ENCODE results near the gene NOD2.
A peak's percentile ranks its signal among the peaks of the same experiment; 100 is the strongest.

The NOD2 gene

GRCh38 chr16:50741225-50741780, 47.9 kb downstream of the NOD2 start:
- DNase-seq (ENCODE audit: low read depth in 2 of 3, low spot score in 2 of 3) = no peak

GRCh38 chr16:50741781-50742575, 48.6 kb downstream of the NOD2 start, which contains the start of gene CYLD:
Gene CYLD, plus strand, starts transcription at chr16:50742086. Its CDS starts 7,613 bp downstream, at chr16:50749699.
- peak; percentile 91 to 99 (median 92) for DNase-seq (ENCODE audit: low read depth in 2 of 3, low spot score in 2 of 3)

- no peak for DNase-seq (ENCODE audit: low read depth in 2 of 3, low spot score in 2 of 3)
Measured at GRCh38 chr16:50742576-50743200, 49.3 kb downstream of the NOD2 start.

GRCh38 chr16:50743581-50744225, 50.3 kb downstream of the NOD2 start:
- DNase-seq (ENCODE audit: low read depth in 2 of 3, low spot score in 2 of 3) = no peak

- DNase-seq (ENCODE audit: low read depth in 2 of 3, low spot score in 2 of 3) = no peak
Measured at GRCh38 chr16:50744881-50745280, 51.5 kb downstream of the NOD2 start.

- no peak for DNase-seq (ENCODE audit: low read depth in 2 of 3, low spot score in 2 of 3)
Measured at GRCh38 chr16:50745940-50746339, 52.5 kb downstream of the NOD2 start.

- DNase-seq (ENCODE audit: low read depth in 2 of 3, low spot score in 2 of 3) = no peak
Measured at GRCh38 chr16:50747207-50747956, 54.0 kb downstream of the NOD2 start.

- no peak for DNase-seq (ENCODE audit: low read depth in 2 of 3, low spot score in 2 of 3)
Measured at GRCh38 chr16:50751528-50751927, 58.1 kb downstream of the NOD2 start.

- no peak for DNase-seq (ENCODE audit: low read depth in 2 of 3, low spot score in 2 of 3)
Measured at GRCh38 chr16:50752471-50753235, 59.2 kb downstream of the NOD2 start.

GRCh38 chr16:50756473-50756872, 63.1 kb downstream of the NOD2 start:
- DNase-seq (ENCODE audit: low read depth in 2 of 3, low spot score in 2 of 3) = no peak

- DNase-seq (ENCODE audit: low read depth in 2 of 3, low spot score in 2 of 3) = no peak
Measured at GRCh38 chr16:50761267-50761666, 67.9 kb downstream of the NOD2 start.

- DNase-seq (ENCODE audit: low read depth in 2 of 3, low spot score in 2 of 3) = no peak
Measured at GRCh38 chr16:50762241-50762640, 68.8 kb downstream of the NOD2 start.

GRCh38 chr16:50763211-50763610, 69.8 kb downstream of the NOD2 start:
- no peak for DNase-seq (ENCODE audit: low read depth in 2 of 3, low spot score in 2 of 3)

GRCh38 chr16:50765260-50765659, 71.9 kb downstream of the NOD2 start:
- DNase-seq (ENCODE audit: low read depth in 2 of 3, low spot score in 2 of 3) = no peak

- DNase-seq (ENCODE audit: low read depth in 2 of 3, low spot score in 2 of 3) = no peak
Measured at GRCh38 chr16:50765861-50766260, 72.5 kb downstream of the NOD2 start.

GRCh38 chr16:50767197-50767596, 73.8 kb downstream of the NOD2 start:
- no peak for DNase-seq (ENCODE audit: low read depth in 2 of 3, low spot score in 2 of 3)

GRCh38 chr16:50771366-50771765, 78.0 kb downstream of the NOD2 start:
- DNase-seq (ENCODE audit: low read depth in 2 of 3, low spot score in 2 of 3) = no peak

- DNase-seq (ENCODE audit: low read depth in 2 of 3, low spot score in 2 of 3) = no peak
Measured at GRCh38 chr16:50774405-50774804, 81.0 kb downstream of the NOD2 start.

- no peak for DNase-seq (ENCODE audit: low read depth in 2 of 3, low spot score in 2 of 3)
Measured at GRCh38 chr16:50774960-50775359, 81.6 kb downstream of the NOD2 start.

GRCh38 chr16:50776037-50776436, 82.6 kb downstream of the NOD2 start:
- DNase-seq (ENCODE audit: low read depth in 2 of 3, low spot score in 2 of 3) = no peak
